Muscle of leg (tissue), 16 donors: ENCODE results near the gene AGAP9. TPM values are rescaled to one million over a fixed set of nuclear protein-coding genes. Genes with fewer than 3 reads are reported as not detected.
"Not testable (repeated sequence)": the region's sequence is repeated elsewhere in the genome, so short reads cannot be mapped to it uniquely, and the experiment has no call there.

ENCODE experiments used
- DNase-seq: peaks from one replicate; pipeline ENCODE4 v3.0.0; 2013
- H3K27ac ChIP-seq: one replicate; pipeline ENCODE4 v1.5.1; 2013; ENCODE audit warnings: mild to moderate bottlenecking, low read length, control low read depth
- H3K27me3 ChIP-seq: one replicate; pipeline ENCODE4 v1.6.1; 2013; ENCODE audit warnings: low read length; ENCODE audit not compliant: control insufficient read depth, insufficient read depth
- H3K36me3 ChIP-seq: one replicate; pipeline ENCODE4 v1.6.1; 2013; ENCODE audit warnings: low read length; ENCODE audit not compliant: control insufficient read depth, insufficient read depth
- H3K4me1 ChIP-seq: one replicate; pipeline ENCODE4 v1.6.1; 2013; ENCODE audit warnings: low read length; ENCODE audit not compliant: control insufficient read depth, insufficient read depth
- H3K4me3 ChIP-seq: one replicate; pipeline ENCODE4 v1.5.1; 2013; ENCODE audit warnings: low read length, control low read depth
- H3K9me3 ChIP-seq: replicated peaks from 2 replicates; pipeline ENCODE4 v1.6.1; 2013; ENCODE audit warnings: low read depth, low read length; ENCODE audit not compliant: control insufficient read depth
- WGBS: methylation state at CpG from one replicate; pipeline ENCODE4 v1.1.5; 2013; ENCODE audit warnings: missing lambda C conversion rate; ENCODE audit not compliant: insufficient coverage; 5-methylcytosine and 5-hydroxymethylcytosine counted together
- long read RNA-seq, 11 donors: transcript quantifications; one replicate each; lab custom pipeline, GENCODE V29; 2026
- polyA plus RNA-seq, 8 donors: library from polyadenylated mRNA; unstranded; fragments of 120-200 nt; gene quantifications; one replicate each; pipeline versions ENCODE4 v1.2.1 to v1.2.3, GENCODE V29; 2013; ENCODE audit warnings: inconsistent platforms in 1 of 8, low replicate concordance in 1 of 8; ENCODE audit not compliant: insufficient read length in 8 of 8, insufficient read depth in 1 of 8
- total RNA-seq: library from RNA; stranded (reverse); fragments of 120-200 nt; gene quantifications from one replicate; pipeline ENCODE4 v1.2.4, GENCODE V29; 2013

The AGAP9 gene
- total RNA-seq (7.4 TPM), polyA plus RNA-seq (10 to 100 TPM in 2 of 8 donors, 1 to 10 TPM in 6; 4.2 to 23.5 (median 5.7) TPM)
- long read RNA-seq, donor 1: 0 reads
- long read RNA-seq, donor 2: 0 reads
- long read RNA-seq, donor 3: 0 reads
- long read RNA-seq, donor 4, partial matches to known transcripts: 0 of 2 reads
- long read RNA-seq, donor 4, other reads (novel, unspliced or antisense): 0 of 2 reads
- long read RNA-seq, donor 5: 0 reads
- long read RNA-seq, donor 6: 0 reads
- long read RNA-seq, donor 7: 0 reads
- long read RNA-seq, donor 8, partial matches to known transcripts: 0 of 2 reads
- long read RNA-seq, donor 8, other reads (novel, unspliced or antisense): 0 of 2 reads
- long read RNA-seq, donor 9: 0 reads
- long read RNA-seq, donor 10: 0 reads
- long read RNA-seq, donor 11, partial matches to known transcripts: 0 of 2 reads
- long read RNA-seq, donor 11, other reads (novel, unspliced or antisense): 0 of 2 reads

GRCh38 chr10:47523475-47523874, at the start of gene AGAP9:
Gene AGAP9 (minus strand): TSS chr10:47523638. CDS start chr10:47523526, 112 bp downstream.
- not testable (repeated sequence) for H3K27ac ChIP-seq, H3K4me1 ChIP-seq, H3K4me3 ChIP-seq, H3K27me3 ChIP-seq, H3K36me3 ChIP-seq, DNase-seq, H3K9me3 ChIP-seq
- WGBS: no CpG with 5 or more reads among the region's 20 CpGs

- not testable (repeated sequence) for H3K36me3 ChIP-seq, H3K27me3 ChIP-seq, DNase-seq, H3K4me3 ChIP-seq, H3K27ac ChIP-seq, H3K4me1 ChIP-seq, H3K9me3 ChIP-seq
- WGBS: no CpG with 5 or more reads among the region's 9 CpGs
Observed at GRCh38 chr10:47571138-47571912, 47.9 kb upstream of the AGAP9 start.

GRCh38 chr10:47566757-47567156, 43.3 kb upstream of the AGAP9 start:
- H3K27me3 ChIP-seq, H3K9me3 ChIP-seq, H3K4me3 ChIP-seq, DNase-seq, H3K36me3 ChIP-seq, H3K27ac ChIP-seq, H3K4me1 ChIP-seq: not testable (repeated sequence)
- no CpG with 5 or more reads among the region's 7 CpGs for WGBS

- WGBS: 54% methylated on average over 6 of the region's 18 CpGs
- H3K4me1 ChIP-seq, DNase-seq, H3K9me3 ChIP-seq, H3K27ac ChIP-seq, H3K4me3 ChIP-seq, H3K27me3 ChIP-seq, H3K36me3 ChIP-seq: not testable (repeated sequence)
Observed at GRCh38 chr10:47566108-47566699, 42.8 kb upstream of the AGAP9 start.

- H3K4me3 ChIP-seq, DNase-seq: not testable (repeated sequence)
- WGBS: 74% methylated on average over 3 of the region's 47 CpGs
Observed at GRCh38 chr10:47565517-47565920, 42.1 kb upstream of the AGAP9 start.

GRCh38 chr10:47564953-47565352, 41.5 kb upstream of the AGAP9 start:
- not testable (repeated sequence) for H3K9me3 ChIP-seq, H3K4me1 ChIP-seq, H3K27ac ChIP-seq, H3K36me3 ChIP-seq, H3K27me3 ChIP-seq, H3K4me3 ChIP-seq, DNase-seq
- WGBS: no CpG with 5 or more reads among the region's 27 CpGs

More at GRCh38 chr10:47565517-47565920, 42.1 kb upstream of the AGAP9 start:
- not testable (repeated sequence) for H3K4me1 ChIP-seq, H3K27ac ChIP-seq, H3K27me3 ChIP-seq, H3K9me3 ChIP-seq, H3K36me3 ChIP-seq

- H3K4me3 ChIP-seq, H3K27me3 ChIP-seq, DNase-seq, H3K36me3 ChIP-seq, H3K9me3 ChIP-seq, H3K4me1 ChIP-seq, H3K27ac ChIP-seq: not testable (repeated sequence)
- WGBS: no CpG with 5 or more reads among the region's 16 CpGs
Observed at GRCh38 chr10:47564318-47564717, 40.9 kb upstream of the AGAP9 start.

GRCh38 chr10:47560452-47560851, 37.0 kb upstream of the AGAP9 start:
- not testable (repeated sequence) for H3K27me3 ChIP-seq, H3K4me3 ChIP-seq, H3K4me1 ChIP-seq, H3K36me3 ChIP-seq, H3K9me3 ChIP-seq, H3K27ac ChIP-seq
- no CpG with 5 or more reads among the region's 7 CpGs for WGBS
- peak; percentile 67 for DNase-seq

GRCh38 chr10:47559718-47560308, 36.4 kb upstream of the AGAP9 start:
- H3K27me3 ChIP-seq, H3K9me3 ChIP-seq, H3K27ac ChIP-seq, H3K36me3 ChIP-seq, H3K4me3 ChIP-seq, H3K4me1 ChIP-seq: not testable (repeated sequence)
- DNase-seq: peak; percentile 12
- WGBS: no CpG with 5 or more reads among the region's 1 CpG

- not testable (repeated sequence) for H3K27me3 ChIP-seq, H3K4me1 ChIP-seq, H3K9me3 ChIP-seq, H3K27ac ChIP-seq, H3K4me3 ChIP-seq, H3K36me3 ChIP-seq
- WGBS: no CpG with 5 or more reads among the region's 5 CpGs
- peak; percentile 18 for DNase-seq
Observed at GRCh38 chr10:47558109-47558508, 34.7 kb upstream of the AGAP9 start.
